Stimulated activated CD4-positive, alpha-beta T cell treated with anti-CD3 and anti-CD28 coated beads, Interleukin-12 subunit alpha, Interleukin-12 subunit beta, amount 100 ng/mL, for 4 hours (primary cell): Measurements from ENCODE around the gene STON1.
"Not testable (repeated sequence)": the region's sequence is repeated elsewhere in the genome, so short reads cannot be mapped to it uniquely, and the experiment has no call there.

ENCODE experiments used
- DNase-seq: peaks from one replicate; pipeline ENCODE4 v3.0.0-alpha.2; 2020

The STON1 gene

DNA sequence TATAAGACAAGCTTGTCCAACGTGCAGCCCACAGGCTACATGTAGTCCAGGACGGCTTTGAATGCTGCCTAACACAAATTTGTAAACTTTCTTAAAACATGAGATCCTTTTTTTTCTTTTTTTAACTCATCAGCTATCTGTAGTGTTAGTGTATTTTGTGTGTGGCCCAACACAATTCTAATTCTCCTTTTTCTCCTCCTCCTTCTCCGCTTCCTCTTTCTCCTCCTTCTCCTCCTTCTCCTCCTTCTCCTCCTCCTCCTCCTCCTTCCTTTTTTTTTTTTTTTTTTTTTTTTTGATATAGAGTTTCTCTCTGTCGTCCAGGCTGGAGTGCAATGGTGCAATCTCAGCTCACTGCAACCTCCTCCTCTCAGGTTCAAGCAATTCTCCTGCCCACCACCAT lies 48.4 kb downstream of the STON1 start:
- no peak for DNase-seq

GRCh38 chr2:48583961-48584360 lies 54.0 kb downstream of the STON1 start:
- DNase-seq = no peak

- no peak for DNase-seq
Measured at GRCh38 chr2:48584551-48584950, 54.6 kb downstream of the STON1 start.

DNA sequence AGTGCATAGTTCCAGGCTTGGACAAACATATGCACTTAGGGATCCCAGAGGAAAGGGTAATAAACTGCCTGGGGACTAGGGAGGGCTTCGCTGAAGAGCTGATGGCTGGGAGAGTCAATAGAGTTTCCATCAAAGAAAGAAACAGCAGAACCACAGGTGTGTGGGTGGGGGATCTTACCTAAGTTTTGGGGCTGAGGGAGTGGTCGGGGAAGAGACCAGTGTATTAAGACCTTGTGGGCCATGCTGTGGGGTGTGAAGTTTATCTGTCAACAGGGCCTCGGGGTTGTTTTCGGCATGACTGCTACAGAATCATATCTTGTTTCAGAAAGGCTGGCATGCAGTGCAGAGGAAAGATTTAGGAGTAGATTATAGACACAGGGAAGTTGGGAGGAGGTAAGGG lies 56.5 kb downstream of the STON1 start:
- DNase-seq = no peak

DNA sequence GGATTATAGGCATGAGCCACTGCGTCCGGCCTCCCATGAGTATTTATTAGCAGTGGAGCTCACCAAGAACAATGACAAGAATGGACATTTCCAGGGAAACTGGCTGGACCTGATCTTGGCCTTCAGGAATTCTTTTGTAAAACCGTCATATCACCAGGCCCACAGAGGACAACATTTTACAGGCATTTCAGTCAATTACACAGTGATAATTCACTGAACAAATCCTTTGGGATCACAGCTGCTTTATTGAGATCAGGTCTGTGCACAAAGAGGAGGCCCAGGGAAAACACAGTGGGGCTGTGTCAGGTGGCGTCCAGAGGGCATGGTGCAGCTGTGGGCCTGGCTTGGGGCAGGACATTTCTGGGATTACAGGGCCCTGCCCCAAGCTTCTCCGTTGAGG lies 57.6 kb downstream of the STON1 start:
- DNase-seq = no peak

GRCh38 chr2:48587961-48588360 lies 58.0 kb downstream of the STON1 start:
- DNase-seq = no peak

DNA sequence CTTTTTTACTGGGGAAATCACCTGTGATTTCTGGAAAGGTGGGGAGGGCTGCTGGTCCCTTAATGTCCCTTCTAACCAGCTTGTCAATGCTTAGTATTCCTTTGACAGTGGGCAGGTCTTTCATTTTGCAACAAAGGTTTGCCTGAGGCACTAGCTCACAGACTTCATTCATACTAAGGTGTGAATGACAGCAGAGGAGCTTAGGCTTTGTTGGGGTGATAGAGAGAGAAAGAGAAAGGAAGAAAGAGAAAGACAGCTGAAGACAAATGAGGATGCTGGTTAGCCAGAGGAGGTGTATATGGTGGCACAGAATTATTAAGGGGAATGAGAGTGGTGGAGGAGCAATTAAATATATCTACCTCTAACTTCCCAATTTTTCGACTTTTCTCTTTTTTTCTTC lies 58.8 kb downstream of the STON1 start:
- no peak for DNase-seq

DNA sequence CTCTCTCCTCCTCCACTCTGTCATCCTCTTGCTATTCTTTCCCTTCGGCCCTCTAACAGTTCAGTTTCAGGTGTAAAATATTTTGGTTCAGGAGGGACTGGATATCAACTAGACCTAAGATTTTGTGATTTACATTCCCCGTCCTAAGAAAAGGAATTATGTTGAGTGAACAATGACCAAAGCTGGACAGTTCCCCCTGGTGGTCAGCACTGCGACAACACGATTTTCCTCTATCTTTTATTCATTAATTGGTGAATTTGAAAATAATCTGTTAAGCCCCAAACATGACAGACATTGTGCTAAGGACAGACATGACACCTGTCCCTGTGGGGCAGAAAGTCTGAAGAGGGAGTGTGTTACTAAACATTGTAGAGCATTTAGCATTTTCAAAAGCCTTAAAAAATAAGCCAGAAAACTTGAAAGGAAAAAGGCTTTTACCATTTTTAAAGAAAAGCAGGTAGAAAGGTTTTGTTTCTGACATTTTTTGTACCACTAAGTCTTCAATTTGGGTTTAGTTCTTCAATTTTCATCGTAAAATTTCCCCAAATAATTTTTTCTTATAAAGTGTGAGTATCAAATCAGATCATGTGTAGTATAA lies 59.3 kb downstream of the STON1 start:
- DNase-seq = no peak

- DNase-seq = no peak
Measured at GRCh38 chr2:48590017-48590416, 60.1 kb downstream of the STON1 start.

GRCh38 chr2:48592067-48592466 lies 62.1 kb downstream of the STON1 start:
- DNase-seq = no peak

- not testable (repeated sequence) for DNase-seq
Measured at GRCh38 chr2:48596751-48597150, 66.8 kb downstream of the STON1 start.

- DNase-seq = no peak
Measured at GRCh38 chr2:48597492-48597891, 67.5 kb downstream of the STON1 start.

DNA sequence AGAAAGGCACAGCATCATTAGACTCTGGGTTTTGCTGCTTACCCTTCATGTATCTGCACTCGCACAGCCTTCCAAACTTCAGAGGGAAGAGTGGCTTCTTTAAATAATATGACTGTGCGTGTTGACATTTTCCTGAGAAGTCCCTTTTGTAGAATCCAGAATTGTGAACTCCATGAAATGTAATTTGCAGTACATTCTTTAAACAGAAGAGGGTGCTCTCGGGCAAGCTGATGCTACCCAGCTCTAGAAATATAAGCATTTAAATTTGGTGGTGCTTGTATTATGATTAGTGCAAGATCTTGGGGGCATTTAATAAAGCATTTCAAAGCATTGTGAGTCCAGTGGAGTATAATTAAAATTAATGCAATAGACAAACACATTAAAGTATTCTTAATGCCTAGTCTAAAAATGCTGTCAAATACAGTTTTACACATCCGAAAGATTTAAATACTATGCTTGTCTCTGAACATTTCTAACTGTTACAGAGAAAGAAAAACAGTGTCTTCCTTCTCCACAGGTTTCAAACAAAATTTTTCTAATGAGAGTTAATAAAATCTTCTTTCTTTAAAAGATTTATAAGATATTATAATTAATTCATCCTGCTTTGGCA lies 70.4 kb downstream of the STON1 start:
- no peak for DNase-seq

- no peak for DNase-seq
Measured at GRCh38 chr2:48600917-48601316, 71.0 kb downstream of the STON1 start.

GRCh38 chr2:48601349-48601748 lies 71.4 kb downstream of the STON1 start:
- no peak for DNase-seq

DNA sequence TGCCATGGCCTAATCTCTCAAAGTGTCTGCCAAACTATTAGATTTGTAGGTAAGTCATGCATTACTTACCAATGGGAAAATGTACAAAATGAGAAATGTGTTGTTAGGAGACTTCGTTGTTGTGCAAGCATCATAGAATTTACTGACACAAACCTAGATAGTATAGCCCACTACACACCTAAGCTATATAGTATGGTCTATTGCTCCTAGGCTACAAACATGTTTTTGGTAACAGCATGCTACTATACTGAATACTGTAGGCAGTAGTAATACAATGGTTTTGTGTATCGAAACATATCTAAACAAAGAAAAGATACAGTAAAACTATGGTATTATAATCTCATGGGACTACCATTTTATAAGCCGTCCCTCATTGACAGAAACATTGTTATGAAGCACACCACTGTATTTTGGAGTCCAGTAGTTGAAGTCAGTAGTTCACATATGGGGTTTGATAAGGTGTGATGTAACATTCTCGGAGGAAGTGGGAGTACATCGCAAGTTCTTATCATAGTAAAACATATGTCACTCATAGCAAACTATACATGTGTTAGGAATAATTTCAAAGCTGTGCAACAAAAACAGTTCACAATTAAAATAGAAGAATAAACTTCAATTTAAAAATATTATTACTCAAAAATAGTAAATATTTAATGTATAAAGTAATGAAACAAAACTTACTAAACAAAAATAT lies 75.7 kb downstream of the STON1 start:
- no peak for DNase-seq

DNA sequence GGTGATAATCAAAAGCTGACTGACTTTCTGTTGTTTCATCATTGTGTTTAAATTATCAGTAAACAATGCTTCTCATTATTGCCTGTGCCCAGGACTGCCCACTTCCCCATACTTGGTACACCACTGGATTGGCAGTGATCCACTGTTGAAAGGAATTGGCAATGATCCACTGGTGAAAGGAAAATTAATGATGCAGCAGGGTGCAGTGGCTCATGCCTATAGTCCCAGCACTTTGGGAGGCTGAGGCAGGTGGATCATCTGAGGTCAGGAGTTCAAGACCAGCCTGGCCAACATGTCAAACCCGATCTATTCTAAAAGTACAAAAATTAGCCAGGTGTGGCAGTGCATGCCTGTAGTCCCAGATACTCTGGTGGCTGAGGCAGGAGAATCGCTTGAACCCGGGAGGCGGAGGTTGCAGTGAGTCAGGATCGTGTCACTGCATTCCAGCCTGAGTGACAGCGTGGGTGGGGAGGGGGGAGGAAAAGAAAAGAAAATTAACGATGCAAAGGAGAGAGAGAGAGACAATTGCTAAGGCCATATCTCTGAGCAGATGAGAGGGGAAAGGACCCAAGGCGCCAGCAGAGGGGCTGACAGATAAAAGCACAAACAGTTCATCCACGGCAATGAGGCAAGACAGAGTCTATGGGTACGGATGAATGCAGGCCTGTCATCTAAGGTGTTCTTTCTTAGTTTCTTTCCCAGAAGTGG lies 77.5 kb downstream of the STON1 start:
- no peak for DNase-seq

DNA sequence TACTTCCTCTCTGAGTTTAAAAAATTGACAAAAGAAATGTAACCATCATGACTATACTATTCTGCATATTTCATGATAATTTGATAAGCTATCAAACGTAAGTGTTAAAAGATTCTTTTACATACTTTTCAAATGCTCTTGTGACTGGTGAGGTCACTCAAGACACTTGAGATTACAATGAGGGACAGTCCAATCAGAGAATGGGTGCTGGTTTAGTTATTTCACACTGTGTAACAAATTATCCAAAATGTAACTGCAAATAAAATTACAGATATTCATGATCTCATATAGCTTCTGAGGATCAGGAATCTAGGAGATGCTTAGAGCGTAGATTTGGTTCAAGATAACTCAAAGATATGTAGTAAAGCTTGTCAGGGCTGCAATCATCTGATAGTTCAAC lies 83.3 kb downstream of the STON1 start:
- DNase-seq = no peak

- DNase-seq = not testable (repeated sequence)
Measured at GRCh38 chr2:48614581-48614980, 84.6 kb downstream of the STON1 start.

DNA sequence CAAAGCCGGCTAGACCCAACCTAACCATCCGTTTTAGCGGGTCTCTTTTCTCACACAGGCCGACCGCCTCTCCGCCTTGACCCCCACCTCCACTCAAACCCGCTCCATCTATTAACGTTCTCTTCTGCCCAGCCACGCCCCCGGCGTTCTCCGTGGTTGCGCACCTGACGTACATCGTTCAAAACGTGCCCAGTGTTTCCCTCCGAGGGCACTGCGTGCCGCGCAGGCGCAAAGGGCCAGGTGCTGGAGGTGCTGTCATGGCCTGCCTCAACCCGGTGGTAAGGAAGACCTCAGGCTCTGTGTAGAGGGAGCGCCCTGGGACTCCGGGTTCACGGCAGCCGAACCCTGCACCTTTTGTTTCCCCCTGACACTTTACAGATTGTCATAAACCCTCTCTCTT lies 87.7 kb downstream of the STON1 start, which contains the start of gene GTF2A1L:
GTF2A1L (plus strand) TSS at position 239 of the 400 bp plus-strand sequence; CDS start at position 258, 19 bp downstream.
- DNase-seq = no peak

- DNase-seq = no peak
Measured at GRCh38 chr2:48619526-48619925, 89.6 kb downstream of the STON1 start.

GRCh38 chr2:48620604-48621003 lies 90.7 kb downstream of the STON1 start:
- DNase-seq = no peak

DNA sequence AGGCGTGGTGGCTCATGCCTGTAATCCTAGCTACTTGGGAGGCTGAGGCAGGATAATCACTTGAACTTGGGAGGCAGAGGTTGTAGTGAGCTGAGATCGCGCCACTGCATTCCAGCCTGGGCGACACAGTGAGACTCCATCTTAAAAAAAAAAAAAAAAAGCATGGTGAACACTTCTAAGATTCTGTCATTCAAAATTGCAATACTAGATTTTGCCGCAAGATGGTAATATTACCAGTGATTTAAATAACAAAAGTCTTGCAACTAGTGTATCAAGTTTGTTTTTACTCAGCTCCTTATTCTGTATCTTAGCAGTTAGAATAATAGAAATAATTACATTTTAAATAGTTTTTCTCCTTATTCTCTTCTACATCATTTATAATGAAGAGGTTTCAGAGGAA lies 92.7 kb downstream of the STON1 start:
- not testable (repeated sequence) for DNase-seq

DNA sequence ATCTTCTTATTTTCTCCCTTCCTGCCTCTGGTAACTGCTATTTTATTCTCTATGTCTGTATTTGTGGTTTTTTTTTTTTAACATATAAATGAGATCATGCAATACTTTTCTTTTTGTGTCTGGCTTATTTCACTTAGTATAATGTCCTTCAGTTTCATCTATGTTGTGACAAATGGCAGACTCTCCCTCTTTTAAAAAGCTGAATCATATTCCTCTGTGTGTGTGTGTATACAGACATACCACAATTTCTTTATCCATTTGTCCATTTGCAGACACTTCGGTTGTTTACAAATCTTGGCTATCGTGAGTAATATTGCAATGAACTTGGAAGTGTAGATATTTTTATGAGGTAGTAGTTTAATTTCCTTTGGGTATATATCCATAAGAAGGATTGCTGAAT lies 94.7 kb downstream of the STON1 start:
- no peak for DNase-seq
